Liver (tissue), 9 donors: Measurements from ENCODE around the gene DNAH2. TPM values are rescaled to one million over a fixed set of nuclear protein-coding genes. Genes with fewer than 3 reads are reported as not detected.

ENCODE experiments used
- DNase-seq: peaks from one replicate; pipeline ENCODE4 v3.0.0-alpha.2; 2017; ENCODE audit warnings: low spot score
- H3K27ac ChIP-seq, 2 donors: one replicate each; pipeline ENCODE4 v1.7.0; 2013; ENCODE audit warnings: inconsistent platforms in 2 of 2, low read length in 2 of 2, control low read depth in 1 of 2, low read depth in 1 of 2, mild to moderate bottlenecking in 1 of 2
- H3K27me3 ChIP-seq, 4 donors: one replicate each; pipeline versions ENCODE4 v1.6.1 to v1.7.0; 2013; ENCODE audit warnings: low read length in 3 of 4, inconsistent platforms in 1 of 4, mild to moderate bottlenecking in 1 of 4, moderate library complexity in 1 of 4; ENCODE audit not compliant: control insufficient read depth in 4 of 4, insufficient read depth in 4 of 4
- H3K36me3 ChIP-seq, 4 donors: one replicate each; pipeline versions ENCODE4 v1.6.1 to v1.7.0; 2013; ENCODE audit warnings: low read length in 3 of 4, mild to moderate bottlenecking in 3 of 4, low read depth in 1 of 4, moderate library complexity in 1 of 4; ENCODE audit not compliant: control insufficient read depth in 4 of 4, insufficient read depth in 3 of 4
- H3K4me1 ChIP-seq, 4 donors: one replicate each; pipeline versions ENCODE4 v1.6.1 to v1.7.0; 2013; ENCODE audit warnings: low read length in 3 of 4, mild to moderate bottlenecking in 3 of 4, moderate library complexity in 1 of 4; ENCODE audit not compliant: control insufficient read depth in 4 of 4, insufficient read depth in 4 of 4
- H3K4me3 ChIP-seq, 3 donors: one replicate each; pipeline versions ENCODE4 v1.6.1 to v1.7.0; 2013; ENCODE audit warnings: low read length in 3 of 3, control low read depth in 1 of 3, low read depth in 1 of 3, mild to moderate bottlenecking in 1 of 3
- H3K9ac ChIP-seq, 2 donors: one replicate each; pipeline ENCODE4 v1.7.0; 2013; ENCODE audit warnings: low read length in 2 of 2, mild to moderate bottlenecking in 2 of 2, moderate library complexity in 2 of 2, control low read depth in 1 of 2, low read depth in 1 of 2
- H3K9me3 ChIP-seq, 4 donors: one replicate each; pipeline versions ENCODE4 v1.6.1 to v1.7.0; 2013; ENCODE audit warnings: low read length in 3 of 4; ENCODE audit not compliant: control insufficient read depth in 4 of 4
- CTCF ChIP-seq: fragments of 150-350 bp; IDR thresholded peaks from 2 replicates; pipeline ENCODE4 v1.5.1; 2017; ENCODE audit warnings: improper control_type of control experiment, low read depth, low read length; ENCODE audit not compliant: missing input control
- EGR1 ChIP-seq, 2 donors: IDR thresholded peaks; 2 replicates each; pipeline ENCODE4 v1.6.1; 2016 to 2018; ENCODE audit warnings: antibody characterized with exemption in 2 of 2, low read depth in 2 of 2
- FOXA1 ChIP-seq: IDR thresholded peaks from 2 replicates; pipeline ENCODE4 v1.6.1; 2016; ENCODE audit warnings: antibody characterized with exemption
- FOXA2 ChIP-seq: IDR thresholded peaks from 2 replicates; pipeline ENCODE4 v1.6.1; 2016; ENCODE audit warnings: antibody characterized with exemption
- GABPA ChIP-seq, 2 donors: IDR thresholded peaks in 1 of 2; conservative IDR thresholded peaks in 1 of 2; 2 replicates each; pipeline ENCODE4 v1.6.1; 2016; ENCODE audit warnings: antibody characterized with exemption in 2 of 2, mild to moderate bottlenecking in 1 of 2, moderate library complexity in 1 of 2
- HNF4G ChIP-seq: IDR thresholded peaks from 2 replicates; pipeline ENCODE4 v1.6.1; 2016; ENCODE audit warnings: antibody characterized with exemption
- JUND ChIP-seq, 2 donors: IDR thresholded peaks; 2 replicates each; pipeline ENCODE4 v1.6.1; 2016; ENCODE audit warnings: antibody characterized with exemption in 2 of 2
- MAX ChIP-seq: IDR thresholded peaks from 2 replicates; pipeline ENCODE4 v1.6.1; 2016; ENCODE audit warnings: antibody characterized with exemption
- NR2F2 ChIP-seq: IDR thresholded peaks from 2 replicates; pipeline ENCODE4 v1.6.1; 2016; ENCODE audit warnings: antibody characterized with exemption
- RAD21 ChIP-seq, 2 donors: IDR thresholded peaks; 2 replicates each; pipeline ENCODE4 v1.6.1; 2016; ENCODE audit warnings: antibody characterized with exemption in 2 of 2, mild to moderate bottlenecking in 2 of 2
- RXRA ChIP-seq, 2 donors: IDR thresholded peaks; 2 replicates each; pipeline ENCODE4 v1.6.1; 2017 to 2018; ENCODE audit warnings: antibody characterized with exemption in 2 of 2, mild to moderate bottlenecking in 1 of 2
- SP1 ChIP-seq: IDR thresholded peaks from 2 replicates; pipeline ENCODE4 v1.6.1; 2018; ENCODE audit warnings: antibody characterized with exemption, mild to moderate bottlenecking
- TAF1 ChIP-seq: conservative IDR thresholded peaks from 2 replicates; pipeline ENCODE4 v1.6.1; 2016; ENCODE audit warnings: antibody characterized with exemption, mild to moderate bottlenecking
- YY1 ChIP-seq: IDR thresholded peaks from 2 replicates; pipeline ENCODE4 v1.6.1; 2016; ENCODE audit warnings: antibody characterized with exemption, mild to moderate bottlenecking
- WGBS: extraction: QIAGEN DNeasy Blood & Tissue Kit; methylation state at CpG from one replicate; pipeline ENCODE4 v1.1.7; 2013; 5-methylcytosine and 5-hydroxymethylcytosine counted together
- polyA plus RNA-seq, 2 donors: library from polyadenylated mRNA; stranded (reverse) in 1 of 2; unstranded in 1 of 2; fragments of 200-250 nt in 1 of 2; fragments of >200 nt in 1 of 2; fragmentation: Nextera tagmentation in 1 of 2; extraction: Ambion mirVana in 1 of 2; gene quantifications; one replicate each; pipeline versions ENCODE4 v1.2.1 to v1.2.3, GENCODE V29; 2013 to 2015
- total RNA-seq, 2 donors: library from RNA; depleted of rRNA; stranded (reverse); fragments of >200 nt; gene quantifications; one replicate each; pipeline ENCODE4 v1.2.3, GENCODE V29; 2014
- TF ChIP-seq, protein P1 (sequence below): IDR thresholded peaks from 2 replicates; pipeline ENCODE4 v1.6.1; 2016; ENCODE audit warnings: antibody characterized with exemption
- TF ChIP-seq, protein P2 (sequence below): IDR thresholded peaks from 2 replicates; pipeline ENCODE4 v1.6.1; 2016; ENCODE audit warnings: antibody characterized with exemption, mild to moderate bottlenecking
- donor health status: healthy.
- donor health status: healthy.
- donor health status: healthy.
- donor health status: healthy.
- donor health status: healthy.

DNAH2 gene
- total and polyA plus RNA-seq, 4 donors, result under 0.01 to 0.25 (median 0.05) TPM

DNA sequence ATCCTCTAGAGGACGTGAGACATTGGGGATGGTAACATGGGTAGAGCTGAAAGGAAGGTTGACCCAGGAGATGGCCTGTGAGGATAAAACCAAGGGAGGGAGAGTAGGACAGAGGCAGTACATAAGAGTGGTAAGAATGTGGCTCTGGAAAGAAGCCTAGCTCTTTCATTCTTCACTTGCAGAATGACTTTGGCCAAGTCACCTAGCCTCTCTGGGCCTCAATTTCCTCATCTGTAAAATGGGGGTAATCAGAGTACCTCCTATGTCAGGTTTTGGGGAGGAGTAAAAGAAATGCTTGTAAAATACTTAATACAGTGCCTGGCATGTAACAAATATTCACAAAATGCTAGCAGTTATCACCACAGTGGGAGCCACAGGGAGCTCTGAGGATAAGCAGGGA is 123.3 kb downstream of the DNAH2 start:
- peak overlapping the region in 1 of 2 donors; percentile 9 for H3K9ac ChIP-seq
- H3K27ac ChIP-seq, result peak overlapping the region; percentile 99 to 100
- peaks cover 2 to 64% (median 45%) of the 10 kb centered on the region in 4 donors for H3K4me1 ChIP-seq
- DNase-seq, result no peak
- H3K4me3 ChIP-seq, result peak overlapping the region in 1 of 3 donors; percentile 66
- no peaks in the 10 kb centered on the region for H3K9me3 ChIP-seq
- no peak for TF ChIP-seq JUND (IDR thresholded peaks at IDR 0.05)
- TF ChIP-seq, protein P1, sequence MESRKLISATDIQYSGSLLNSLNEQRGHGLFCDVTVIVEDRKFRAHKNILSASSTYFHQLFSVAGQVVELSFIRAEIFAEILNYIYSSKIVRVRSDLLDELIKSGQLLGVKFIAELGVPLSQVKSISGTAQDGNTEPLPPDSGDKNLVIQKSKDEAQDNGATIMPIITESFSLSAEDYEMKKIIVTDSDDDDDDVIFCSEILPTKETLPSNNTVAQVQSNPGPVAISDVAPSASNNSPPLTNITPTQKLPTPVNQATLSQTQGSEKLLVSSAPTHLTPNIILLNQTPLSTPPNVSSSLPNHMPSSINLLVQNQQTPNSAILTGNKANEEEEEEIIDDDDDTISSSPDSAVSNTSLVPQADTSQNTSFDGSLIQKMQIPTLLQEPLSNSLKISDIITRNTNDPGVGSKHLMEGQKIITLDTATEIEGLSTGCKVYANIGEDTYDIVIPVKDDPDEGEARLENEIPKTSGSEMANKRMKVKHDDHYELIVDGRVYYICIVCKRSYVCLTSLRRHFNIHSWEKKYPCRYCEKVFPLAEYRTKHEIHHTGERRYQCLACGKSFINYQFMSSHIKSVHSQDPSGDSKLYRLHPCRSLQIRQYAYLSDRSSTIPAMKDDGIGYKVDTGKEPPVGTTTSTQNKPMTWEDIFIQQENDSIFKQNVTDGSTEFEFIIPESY, result no peak
- TF ChIP-seq, protein P2, sequence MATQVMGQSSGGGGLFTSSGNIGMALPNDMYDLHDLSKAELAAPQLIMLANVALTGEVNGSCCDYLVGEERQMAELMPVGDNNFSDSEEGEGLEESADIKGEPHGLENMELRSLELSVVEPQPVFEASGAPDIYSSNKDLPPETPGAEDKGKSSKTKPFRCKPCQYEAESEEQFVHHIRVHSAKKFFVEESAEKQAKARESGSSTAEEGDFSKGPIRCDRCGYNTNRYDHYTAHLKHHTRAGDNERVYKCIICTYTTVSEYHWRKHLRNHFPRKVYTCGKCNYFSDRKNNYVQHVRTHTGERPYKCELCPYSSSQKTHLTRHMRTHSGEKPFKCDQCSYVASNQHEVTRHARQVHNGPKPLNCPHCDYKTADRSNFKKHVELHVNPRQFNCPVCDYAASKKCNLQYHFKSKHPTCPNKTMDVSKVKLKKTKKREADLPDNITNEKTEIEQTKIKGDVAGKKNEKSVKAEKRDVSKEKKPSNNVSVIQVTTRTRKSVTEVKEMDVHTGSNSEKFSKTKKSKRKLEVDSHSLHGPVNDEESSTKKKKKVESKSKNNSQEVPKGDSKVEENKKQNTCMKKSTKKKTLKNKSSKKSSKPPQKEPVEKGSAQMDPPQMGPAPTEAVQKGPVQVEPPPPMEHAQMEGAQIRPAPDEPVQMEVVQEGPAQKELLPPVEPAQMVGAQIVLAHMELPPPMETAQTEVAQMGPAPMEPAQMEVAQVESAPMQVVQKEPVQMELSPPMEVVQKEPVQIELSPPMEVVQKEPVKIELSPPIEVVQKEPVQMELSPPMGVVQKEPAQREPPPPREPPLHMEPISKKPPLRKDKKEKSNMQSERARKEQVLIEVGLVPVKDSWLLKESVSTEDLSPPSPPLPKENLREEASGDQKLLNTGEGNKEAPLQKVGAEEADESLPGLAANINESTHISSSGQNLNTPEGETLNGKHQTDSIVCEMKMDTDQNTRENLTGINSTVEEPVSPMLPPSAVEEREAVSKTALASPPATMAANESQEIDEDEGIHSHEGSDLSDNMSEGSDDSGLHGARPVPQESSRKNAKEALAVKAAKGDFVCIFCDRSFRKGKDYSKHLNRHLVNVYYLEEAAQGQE, result no peak
- no peak for TF ChIP-seq SP1
- no peak for TF ChIP-seq EGR1 (IDR thresholded peaks at IDR 0.05; ENCODE audit: low read depth in 2 of 2)
- no peak for TF ChIP-seq GABPA (IDR thresholded peaks at IDR 0.05 in 1 of 2, conservative IDR thresholded peaks at IDR 0.05 in 1 of 2)
- TF ChIP-seq FOXA1, result no peak
- TF ChIP-seq YY1, result no peak
- TF ChIP-seq CTCF, result no peak
- no peak for TF ChIP-seq RAD21 (IDR thresholded peaks at IDR 0.05)
- TF ChIP-seq TAF1, result no peak
- no peak for TF ChIP-seq NR2F2
- no peak for TF ChIP-seq FOXA2
- no peak for TF ChIP-seq RXRA (IDR thresholded peaks at IDR 0.05)
- H3K36me3 ChIP-seq, result no peaks in the 10 kb centered on the region
- no peaks in the 10 kb centered on the region for H3K27me3 ChIP-seq
- WGBS, result 74% methylated on average over 1 of the region's 1 CpG

DNA sequence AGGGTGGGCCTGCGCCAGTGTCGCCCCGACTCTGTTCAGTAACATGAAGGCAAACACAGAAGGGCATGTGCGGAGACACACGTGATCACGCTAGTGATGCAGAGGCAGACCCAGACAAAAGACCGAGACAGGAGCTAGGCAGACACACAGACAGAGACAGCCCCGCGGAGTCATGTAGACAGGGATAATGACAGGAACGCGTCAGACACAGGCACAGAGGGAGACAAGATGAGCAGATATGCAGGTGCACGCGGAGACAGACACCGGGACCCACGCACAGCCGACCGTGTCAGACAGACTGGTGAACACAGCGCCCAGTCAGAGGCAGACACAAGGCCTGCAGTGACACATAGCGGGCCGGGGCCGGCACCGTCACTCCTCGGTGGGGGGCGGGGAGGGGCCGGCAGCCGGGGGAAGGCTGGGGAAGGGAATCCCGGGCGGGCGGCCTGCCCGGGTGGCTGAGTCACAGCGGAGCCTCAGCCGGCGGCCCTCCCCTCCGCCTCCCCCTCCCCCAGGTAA is 123.9 kb downstream of the DNAH2 start:
- no peaks in the 10 kb centered on the region for H3K27me3 ChIP-seq
- H3K27ac ChIP-seq, result peak overlapping the region; percentile 99 to 100
- H3K36me3 ChIP-seq, result peaks cover 0 to 2% (median 2%) of the 10 kb centered on the region in 4 donors
- peak overlapping the region; percentile 9 to 80 for H3K9ac ChIP-seq
- H3K4me1 ChIP-seq, result peaks cover 2 to 61% (median 43%) of the 10 kb centered on the region in 4 donors
- 3% methylated on average over 34 of the region's 34 CpGs for WGBS
- no peaks in the 10 kb centered on the region for H3K9me3 ChIP-seq
- H3K4me3 ChIP-seq, result peak overlapping the region; percentile 66 to 94 (median 79)
- TF ChIP-seq CTCF (no peak), SP1 (peak; percentile 5), EGR1 (IDR thresholded peaks at IDR 0.05; ENCODE audit: low read depth in 2 of 2) (no peak), MAX (peak; percentile 39), YY1 (no peak), GABPA (IDR thresholded peaks at IDR 0.05 in 1 of 2, conservative IDR thresholded peaks at IDR 0.05 in 1 of 2) (no peak), NR2F2 (no peak), HNF4G (no peak), FOXA1 (no peak), JUND (IDR thresholded peaks at IDR 0.05) (no peak), RAD21 (IDR thresholded peaks at IDR 0.05) (peak in 1 of 2 donors; percentile 52)
- peak; percentile 67 for DNase-seq
